ENCODE measurements around the gene DPH2. TPM values are rescaled to one million over a fixed set of nuclear protein-coding genes. Genes with fewer than 3 reads are reported as not detected.

The DPH2 gene
- total and polyA plus RNA-seq, 2 of the 8 experiments (the other 6 are each of a cell fraction or from before 2014, with no cell fraction given) = 64.9 to 92.1 TPM

DNA sequence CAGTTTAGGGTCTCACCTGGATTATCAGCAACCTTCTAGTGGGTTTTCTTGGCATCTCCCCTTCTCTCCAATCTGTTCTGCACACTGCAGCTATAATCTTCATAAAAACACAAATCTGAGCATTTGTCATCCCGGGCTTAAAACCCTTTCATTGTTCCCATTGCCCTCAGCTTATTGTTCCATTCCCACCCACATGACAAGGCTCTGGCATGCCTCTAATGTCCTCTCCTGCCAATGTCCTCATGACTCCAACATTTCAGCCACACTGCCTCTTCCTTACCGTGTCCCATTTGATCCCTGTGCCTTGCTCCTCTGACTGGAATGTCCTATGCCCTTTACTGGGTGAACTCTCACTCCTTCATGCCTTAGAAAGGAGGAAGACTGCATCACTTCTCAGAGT is 7.5 kb upstream of the DPH2 start:
- Histone ChIP-seq H2BK15ac (ENCODE audit: low read length) (no peak overlapping the region), H4K20me1 (replicated peaks in 1 of 2; ENCODE audit: control insufficient read depth in 1 of 2, insufficient read depth in 2 of 2, low read length in 2 of 2) (peaks cover 0 to 1% of the 10 kb centered on the region in 2 experiments), H2BK120ac (replicated peaks; ENCODE audit: low read depth, low read length) (no peak overlapping the region), H3K4me2 (ENCODE audit: insufficient read depth in 1 of 2, low read depth in 2 of 2, low read length in 2 of 2) (no peak overlapping the region), H3K27ac (ENCODE audit: low read depth, low read length) (no peak overlapping the region), H3K56ac (replicated peaks; ENCODE audit: insufficient read length, low read depth, low read length) (no peak overlapping the region), H3K36me3 (ENCODE audit: control insufficient read depth in 2 of 4, insufficient read depth in 4 of 4, low read length in 3 of 4) (peaks cover 2 to 7% (median 6%) of the 10 kb centered on the region in 4 experiments; a peak in 4 of 8 replicates), H4K8ac (ENCODE audit: extremely low read depth, insufficient read depth, low read length) (no peak overlapping the region), H4K5ac (ENCODE audit: insufficient read length, low read depth, low read length) (no peak overlapping the region), H2AFZ (ENCODE audit: low read length) (no peak overlapping the region), H3K9ac (replicated peaks in 1 of 4; ENCODE audit: extremely low read depth in 1 of 4, low read depth in 3 of 4, low read length in 3 of 4) (no peak overlapping the region), H3K14ac (ENCODE audit: insufficient read length) (no peak overlapping the region), H3K18ac (ENCODE audit: extremely low read depth, low read length) (no peak overlapping the region), H4K91ac (replicated peaks; ENCODE audit: insufficient read length, low read length) (no peak overlapping the region), H3K4me1 (replicated peaks in 1 of 4; ENCODE audit: control insufficient read depth in 3 of 4, insufficient read depth in 4 of 4, low read length in 3 of 4) (no peaks in the 10 kb centered on the region), H3K4me3 (ENCODE audit: extremely low read depth in 1 of 4, insufficient read depth in 2 of 4, low read depth in 3 of 4, low read length in 4 of 4) (no peak overlapping the region), H3K23me2 (ENCODE audit: low read depth, low read length) (peaks cover 5% of the 10 kb centered on the region; the same call in 1 of the 2 replicates), H3K79me1 (ENCODE audit: low read depth, low read length) (no peaks in the 10 kb centered on the region), H2BK12ac (ENCODE audit: low read depth, low read length) (no peak overlapping the region), H3K23ac (ENCODE audit: insufficient read length) (no peak overlapping the region), H3K4ac (replicated peaks; ENCODE audit: insufficient read length, low read depth, low read length) (no peak overlapping the region), H3K79me2 (ENCODE audit: control insufficient read depth in 1 of 2, insufficient read depth in 2 of 2, low read length in 2 of 2) (no peaks in the 10 kb centered on the region), H3K27me3 (replicated peaks in 1 of 4; ENCODE audit: control insufficient read depth in 3 of 4, extremely low read depth in 1 of 4, insufficient read depth in 3 of 4, low read length in 3 of 4) (no peaks in the 10 kb centered on the region), H2BK20ac (ENCODE audit: low read length) (no peak overlapping the region), H2AK5ac (ENCODE audit: low read depth, low read length) (no peak overlapping the region), H3K9me3 (ENCODE audit: insufficient read depth in 2 of 2, low read depth in 1 of 2, low read length in 1 of 2) (no peaks in the 10 kb centered on the region), H2BK5ac (ENCODE audit: low read depth, low read length) (0 out of 2 replicates have a peak overlapping the region, but pooled peaks have one; percentile 9)
- ChIA-PET POLR2A (ENCODE audit: partially characterized antibody) (interaction anchor here (1.2 to 1.8 kb wide), 2 partner anchors 9 to 12 kb away, joined by 3 to 5 read pairs; no protein-coding TSS in a partner anchor), CTCF (ENCODE audit: partially characterized antibody) (interaction anchor here (0.6 to 2.0 kb wide), 5 partner anchors 8 to 74 kb away, joined by 3 to 6 read pairs (median 4); no protein-coding TSS in a partner anchor)
- DNase-seq (ENCODE audit: low read depth in 1 of 2, low spot score in 2 of 2) = no peak
- no peak for TF ChIP-seq ASH2L (IDR thresholded peaks at IDR 0.05; ENCODE audit: low read length)
- TF ChIP-seq POU5F1 (IDR thresholded peaks at IDR 0.05; ENCODE audit: low read depth, low read length) = no peak
- TF ChIP-seq TAF1 (IDR thresholded peaks at IDR 0.05; ENCODE audit: low read depth, low read length) = no peak
- TF ChIP-seq CBX8 (IDR thresholded peaks at IDR 0.05; ENCODE audit: borderline replicate concordance, low read depth, low read length) = no peak
- TF ChIP-seq MAFK (IDR thresholded peaks at IDR 0.05; ENCODE audit: low read depth, low read length) = no peak
- TF ChIP-seq, protein P1, sequence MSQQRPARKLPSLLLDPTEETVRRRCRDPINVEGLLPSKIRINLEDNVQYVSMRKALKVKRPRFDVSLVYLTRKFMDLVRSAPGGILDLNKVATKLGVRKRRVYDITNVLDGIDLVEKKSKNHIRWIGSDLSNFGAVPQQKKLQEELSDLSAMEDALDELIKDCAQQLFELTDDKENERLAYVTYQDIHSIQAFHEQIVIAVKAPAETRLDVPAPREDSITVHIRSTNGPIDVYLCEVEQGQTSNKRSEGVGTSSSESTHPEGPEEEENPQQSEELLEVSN (IDR thresholded peaks at IDR 0.05) = no peak
- FAIRE-seq = no peak
- 85% methylated on average over 2 of the region's 2 CpGs; no CpG with 5 or more reads in 1 of the 2 experiments for WGBS, 2 experiments (ENCODE audit: extremely low coverage in 1 of 2, insufficient coverage in 1 of 2, insufficient read length in 1 of 2, insufficient replicate concordance in 2 of 2, low coverage in 1 of 2, low lambda C conversion rate in 2 of 2, missing lambda C conversion rate in 1 of 2)

Measured in H1 (cell line).